Measurements from ENCODE around the gene RHBDD1.
"Not testable (repeated sequence)": the region's sequence is repeated elsewhere in the genome, so short reads cannot be mapped to it uniquely, and the experiment has no call there.

RHBDD1 gene

DNA sequence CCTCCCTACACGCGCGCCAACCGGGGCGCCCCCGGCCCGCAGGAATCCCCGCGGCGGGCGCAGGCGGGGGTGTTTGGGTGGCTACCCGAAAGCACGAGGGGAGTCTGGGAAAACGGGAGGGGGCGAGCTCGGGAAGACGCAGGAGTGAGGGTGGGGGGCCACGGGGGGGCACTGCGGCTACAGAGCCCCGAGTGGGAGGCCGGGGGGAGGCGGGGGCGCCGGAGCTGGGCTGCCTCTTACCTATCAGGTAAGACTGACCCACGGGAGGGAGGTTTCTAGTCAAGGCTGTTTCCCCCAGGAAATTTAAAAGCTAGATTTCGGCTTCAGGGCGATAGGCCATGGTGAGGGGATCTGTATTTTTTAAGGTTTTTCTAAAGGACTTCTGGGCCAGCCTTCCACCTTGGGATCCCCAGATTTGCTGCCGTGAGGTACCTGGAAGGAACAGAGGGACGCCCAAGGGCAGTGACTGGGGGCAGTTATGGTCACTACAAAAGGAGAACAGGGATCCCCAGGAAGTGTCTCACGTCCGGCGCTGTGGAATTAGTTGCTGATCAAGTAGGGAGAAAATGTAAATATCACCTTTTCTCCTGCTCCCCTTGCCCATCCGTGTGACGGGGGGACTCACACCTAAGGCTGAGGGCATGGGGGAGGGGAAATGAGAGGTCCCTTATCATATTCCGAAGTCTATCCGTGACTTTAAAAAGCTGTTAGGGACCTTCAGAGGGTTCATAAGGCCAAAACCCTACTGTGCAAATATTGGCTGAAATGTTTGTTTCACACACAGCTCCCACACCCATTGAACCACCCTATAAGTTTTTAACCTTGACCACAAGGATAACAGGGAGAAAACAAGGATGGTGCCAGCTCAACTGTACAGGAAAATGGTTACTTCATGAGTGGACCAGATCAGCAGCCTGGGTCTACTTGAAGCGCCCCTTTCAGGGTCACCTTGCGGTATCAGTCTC, 35.6 kb upstream of the RHBDD1 start:
- no peak for DNase-seq

GRCh38 chr2:226800941-226801784, 34.7 kb upstream of the RHBDD1 start:
- no peak for DNase-seq

- peak; percentile 45 for DNase-seq
These were observed 33.3 kb upstream of the RHBDD1 start for GRCh38 chr2:226802573-226802972.

- DNase-seq, result no peak
These were observed 32.4 kb upstream of the RHBDD1 start for GRCh38 chr2:226803410-226803809.

GRCh38 chr2:226813148-226813701, 22.6 kb upstream of the RHBDD1 start:
- peak; percentile 24 for DNase-seq

DNA sequence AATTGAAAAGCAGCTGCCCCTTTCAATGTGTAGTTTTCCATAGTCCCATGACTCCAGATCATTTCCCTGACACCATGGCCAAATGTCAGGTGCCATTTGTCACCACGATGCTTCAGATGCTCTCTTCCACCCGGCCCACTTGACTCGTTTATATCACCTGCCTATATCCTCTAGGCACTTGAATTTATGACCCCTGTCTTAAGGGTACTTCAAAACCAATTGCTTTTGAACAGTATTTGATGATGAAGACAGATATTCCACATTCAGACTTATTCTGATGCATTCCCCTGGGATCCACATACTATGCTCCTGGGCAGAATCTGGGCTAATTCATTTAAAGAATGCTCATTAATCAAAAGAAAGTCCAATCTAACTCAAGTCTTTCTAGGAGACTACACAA, 16.9 kb upstream of the RHBDD1 start:
- no peak for DNase-seq

DNA sequence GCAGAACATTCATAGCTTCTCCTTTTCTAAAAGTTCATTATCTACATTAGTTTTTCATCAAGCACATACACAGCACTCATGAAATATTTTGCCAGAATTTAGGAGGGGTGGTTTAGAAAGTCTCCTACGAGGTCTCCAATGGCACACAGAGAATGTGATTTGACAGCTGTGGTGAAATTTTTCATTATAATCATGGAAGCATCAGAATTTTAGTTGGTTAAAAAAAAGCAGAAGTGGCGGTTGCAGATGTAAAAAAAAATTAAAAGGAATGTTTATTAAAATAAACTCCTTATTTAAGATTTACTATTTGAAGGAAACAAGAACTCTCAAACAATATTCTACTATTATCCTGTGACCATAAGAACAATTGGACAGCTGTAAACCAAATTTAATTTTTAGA, 10.8 kb upstream of the RHBDD1 start:
- no peak for DNase-seq

GRCh38 chr2:226828191-226828590, 7.7 kb upstream of the RHBDD1 start:
- DNase-seq, result no peak

GRCh38 chr2:226829721-226830631, 5.9 kb upstream of the RHBDD1 start:
- DNase-seq, result no peak

- no peak for DNase-seq
These were observed 4.6 kb upstream of the RHBDD1 start for GRCh38 chr2:226831266-226831665.

DNA sequence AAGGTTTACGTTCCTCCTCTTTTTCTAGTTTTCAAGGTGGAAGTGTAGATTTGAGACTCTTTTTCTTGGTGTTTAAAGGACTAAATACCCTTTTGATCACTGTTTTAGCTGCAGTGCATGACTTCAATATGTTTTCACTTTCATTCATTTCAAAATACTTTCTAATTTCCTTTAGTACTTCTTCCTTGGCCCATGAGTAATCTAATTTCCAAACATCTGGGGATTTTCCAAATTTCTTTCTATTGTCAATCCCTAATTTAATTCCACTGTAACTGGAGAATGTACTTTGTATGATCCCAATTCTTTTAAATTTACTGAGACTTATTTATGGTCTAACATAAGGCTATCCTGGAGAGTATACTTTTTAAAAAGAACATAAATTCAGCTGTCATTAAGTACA, 3.8 kb upstream of the RHBDD1 start:
- no peak for DNase-seq

DNA sequence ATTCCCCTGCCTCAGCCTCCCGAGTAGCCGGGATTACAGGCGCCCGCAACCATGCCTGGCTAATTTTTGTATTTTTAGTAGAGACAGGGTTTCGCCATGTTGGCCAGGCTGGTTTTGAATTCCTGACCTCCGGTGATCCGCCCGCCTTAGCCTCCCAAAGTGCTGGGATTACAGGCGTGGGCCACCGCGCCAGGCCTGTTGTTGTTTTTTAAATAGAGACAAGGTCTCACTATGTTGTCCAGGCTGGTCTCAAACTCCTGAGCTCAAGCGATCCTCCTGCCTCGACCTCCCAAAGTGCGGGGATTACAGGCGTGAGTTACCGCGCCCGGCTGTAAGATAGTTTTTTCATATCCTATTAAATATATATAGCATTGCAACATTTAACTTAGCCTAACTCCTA, 974 bp upstream of the RHBDD1 start:
- DNase-seq, result not testable (repeated sequence)

DNA sequence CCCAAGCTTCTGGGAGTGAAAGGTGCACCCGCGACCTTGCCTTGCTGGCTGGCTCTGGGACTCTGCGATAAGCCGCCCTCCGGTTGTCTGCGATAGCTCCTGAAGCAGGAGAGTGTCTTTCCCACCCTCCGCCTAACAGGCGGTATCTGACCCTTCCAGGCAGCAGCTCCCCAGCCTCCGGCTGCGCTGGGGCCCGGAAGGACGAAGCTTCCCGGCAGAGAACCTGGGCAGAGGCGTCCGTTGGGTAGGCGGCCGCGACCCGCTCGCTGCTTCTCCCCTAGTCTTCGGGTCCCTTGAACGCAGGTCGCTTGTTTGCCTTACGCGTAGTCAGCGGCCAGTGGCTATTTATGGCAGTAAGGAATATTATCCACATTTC, 446 bp upstream of the RHBDD1 start:
- peak; percentile 80 for DNase-seq

DNA sequence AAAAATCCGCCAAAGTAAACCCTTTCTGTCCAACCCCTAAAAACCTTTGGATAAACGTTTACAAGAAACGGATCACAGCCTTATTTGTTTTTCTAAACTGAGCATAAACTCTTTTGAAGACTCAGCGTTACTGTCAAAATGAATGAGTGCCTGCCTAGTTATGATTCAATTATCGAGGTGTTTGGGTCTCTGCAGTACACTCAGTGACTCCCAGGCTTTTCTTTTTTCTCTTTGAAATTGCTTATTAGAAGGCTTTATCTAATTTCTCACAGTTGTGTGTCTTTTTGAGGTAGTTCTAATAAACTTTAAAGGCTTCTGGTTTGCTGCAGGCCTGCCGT, 663 bp downstream of the RHBDD1 start:
- no peak for DNase-seq

DNA sequence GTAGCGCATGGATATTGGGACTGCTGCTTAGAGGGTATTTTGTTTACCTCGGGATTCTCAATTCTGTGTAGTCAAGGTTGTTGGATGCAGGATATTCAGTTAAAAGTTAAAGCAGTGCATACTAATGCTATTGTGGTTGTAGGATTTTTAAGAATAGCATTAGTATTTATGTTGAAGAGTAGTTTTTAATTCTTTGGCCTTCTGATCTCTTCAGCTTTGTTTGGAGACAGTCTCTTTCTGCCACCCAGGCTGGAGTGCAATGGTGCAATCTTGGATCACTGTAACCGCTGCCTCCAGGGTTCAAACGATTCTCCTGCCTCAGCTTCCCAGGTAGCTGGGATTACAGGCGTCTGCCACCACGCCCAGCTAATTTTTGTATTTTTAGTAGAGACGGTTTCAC, 1.5 kb downstream of the RHBDD1 start:
- DNase-seq, result no peak

DNA sequence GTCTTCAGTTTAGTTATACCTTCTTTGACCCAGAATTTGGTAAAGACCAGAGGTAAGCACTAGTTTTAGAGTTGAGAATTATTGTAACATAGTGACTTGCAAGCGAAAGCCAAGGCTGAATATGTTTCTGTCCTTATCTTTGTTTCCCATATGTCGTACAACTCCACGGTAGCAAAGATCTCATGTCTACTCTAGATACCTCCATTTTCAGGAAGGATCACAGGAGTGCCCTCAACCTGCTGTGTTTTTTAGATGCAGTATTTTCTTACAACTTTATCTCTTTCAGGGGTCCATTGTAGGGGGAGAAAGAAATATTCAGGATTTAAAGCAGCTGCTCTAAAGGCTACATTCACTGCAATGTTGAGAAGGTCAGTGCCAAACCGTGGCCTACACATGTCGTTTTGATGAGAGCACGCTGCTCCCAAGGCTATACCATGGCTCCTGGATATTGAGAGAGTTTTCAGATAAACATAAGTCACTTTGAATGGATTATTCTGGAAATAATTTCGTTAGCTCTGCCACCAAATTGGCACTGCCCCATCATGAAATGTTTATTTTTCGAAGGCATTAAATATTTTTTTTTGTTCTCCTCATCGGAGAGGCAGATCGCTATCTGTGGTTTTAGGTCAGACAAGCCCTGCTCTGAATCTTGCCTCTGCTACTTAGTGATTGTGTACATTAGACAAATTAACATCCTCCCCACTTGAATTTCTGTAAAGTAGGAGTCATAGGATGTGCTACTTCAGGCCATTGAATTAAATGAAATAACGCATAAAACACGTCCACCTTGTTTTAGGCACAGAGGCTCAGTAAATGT, 2.1 kb downstream of the RHBDD1 start:
- no peak for DNase-seq

DNA sequence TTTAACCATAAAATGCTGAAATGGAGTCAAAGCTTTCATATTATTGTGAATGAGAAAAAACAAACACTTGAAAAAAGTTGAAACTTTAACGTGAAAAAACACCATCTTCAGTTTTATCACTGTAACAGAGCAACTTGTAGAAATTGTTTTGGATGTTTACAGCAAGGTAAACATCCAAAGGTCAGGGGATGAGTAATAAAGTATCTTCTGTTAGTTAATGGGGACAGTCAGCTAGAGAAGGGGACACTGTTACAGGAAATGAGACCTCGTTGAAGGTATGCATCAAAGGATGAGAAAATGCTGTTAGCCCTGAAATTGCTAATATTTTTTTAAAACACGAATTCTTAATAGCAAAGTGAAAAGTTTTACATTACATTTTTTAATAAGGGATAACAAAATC, 2.9 kb downstream of the RHBDD1 start:
- no peak for DNase-seq

DNA sequence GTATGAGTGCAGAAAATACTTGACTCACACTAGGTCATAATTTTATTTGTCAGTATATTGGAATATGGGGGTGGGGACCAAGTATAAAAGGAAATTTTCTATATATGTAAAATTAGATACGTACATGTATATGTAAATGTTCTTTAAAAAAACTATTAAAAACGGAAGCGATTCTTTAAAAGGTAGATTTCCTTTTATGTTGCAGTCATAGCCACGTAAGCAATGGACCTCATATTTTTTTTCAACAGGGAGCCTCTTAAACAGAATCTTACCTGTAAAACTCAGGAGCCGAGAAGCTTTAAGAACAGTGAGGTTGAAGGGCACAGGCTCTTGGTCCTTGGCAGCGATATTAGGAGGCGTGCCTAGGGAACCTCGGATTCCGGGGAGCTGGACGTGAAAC, 3.3 kb downstream of the RHBDD1 start:
- DNase-seq, result no peak

GRCh38 chr2:226839951-226840350, 4.1 kb downstream of the RHBDD1 start:
- no peak for DNase-seq

- DNase-seq, result not testable (repeated sequence)
These were observed 7.1 kb downstream of the RHBDD1 start for GRCh38 chr2:226843001-226843400.

DNA sequence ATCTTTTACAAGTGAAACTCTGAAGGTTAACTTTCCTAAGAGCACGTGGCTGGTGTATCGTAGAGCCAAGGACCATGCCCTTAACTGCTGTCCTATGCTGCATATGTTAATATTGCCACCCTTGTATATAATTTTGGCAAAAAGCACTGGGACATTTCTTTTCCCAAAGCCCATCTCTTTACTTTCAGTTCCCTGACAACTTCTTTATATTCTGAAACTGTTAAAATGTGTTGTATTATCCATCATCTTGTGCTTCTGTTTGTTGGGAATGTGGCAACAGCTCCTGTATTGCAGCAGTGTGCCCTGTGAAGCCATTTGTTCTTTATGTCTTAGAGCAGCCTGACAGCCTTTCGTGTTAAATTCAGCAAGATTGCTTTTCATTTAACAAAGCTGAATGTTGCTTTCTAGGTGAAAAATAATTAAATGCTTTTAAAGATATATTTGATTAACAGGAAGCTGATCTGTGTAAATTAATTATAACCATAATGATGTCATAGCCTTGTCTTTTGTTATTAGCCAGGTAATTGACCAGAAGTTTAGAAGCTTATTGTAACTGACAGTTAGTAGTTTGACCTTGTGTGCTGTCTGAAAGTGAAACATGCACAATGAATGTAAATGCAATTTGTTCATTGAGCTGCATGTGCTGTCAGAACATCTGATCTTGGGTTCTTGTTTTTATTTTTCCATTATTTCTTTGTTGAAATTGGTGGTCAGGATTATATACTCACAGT, 9.7 kb downstream of the RHBDD1 start:
- DNase-seq, result peak; percentile 1

Measured in NCI-H146 (cell line).